Cortex of kidney (tissue), 1 donor: ENCODE results near the gene FMN1.

Experiments
- DNase-seq: peaks from one replicate; lab custom pipeline; 2025; lab: John Stamatoyannopoulos, UW

FMN1 gene

GRCh38 chr15:32879980-32880379 is 314.5 kb downstream of the FMN1 start:
- DNase-seq, result no peak

GRCh38 chr15:32878869-32879805 is 315.4 kb downstream of the FMN1 start:
- DNase-seq, result no peak

DNA sequence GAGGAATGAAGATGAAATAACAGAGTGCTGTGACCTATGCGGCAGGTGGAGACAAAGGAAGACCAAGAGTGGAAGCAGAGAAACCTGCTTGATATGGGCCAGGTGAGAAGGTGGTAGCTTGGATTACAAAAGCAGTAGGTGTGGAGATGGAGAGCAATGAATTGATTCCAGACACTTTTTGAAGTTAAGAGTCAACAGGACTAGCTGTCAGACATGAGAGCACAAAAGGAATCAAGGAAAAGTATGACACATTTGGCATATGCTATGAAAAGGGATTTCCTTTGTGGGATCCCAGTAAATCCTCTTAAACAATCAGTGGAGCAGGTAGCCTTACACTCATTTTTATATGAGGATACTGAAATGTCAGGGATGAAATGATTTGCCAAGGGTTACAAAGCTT is 316.2 kb downstream of the FMN1 start:
- DNase-seq, result no peak

DNA sequence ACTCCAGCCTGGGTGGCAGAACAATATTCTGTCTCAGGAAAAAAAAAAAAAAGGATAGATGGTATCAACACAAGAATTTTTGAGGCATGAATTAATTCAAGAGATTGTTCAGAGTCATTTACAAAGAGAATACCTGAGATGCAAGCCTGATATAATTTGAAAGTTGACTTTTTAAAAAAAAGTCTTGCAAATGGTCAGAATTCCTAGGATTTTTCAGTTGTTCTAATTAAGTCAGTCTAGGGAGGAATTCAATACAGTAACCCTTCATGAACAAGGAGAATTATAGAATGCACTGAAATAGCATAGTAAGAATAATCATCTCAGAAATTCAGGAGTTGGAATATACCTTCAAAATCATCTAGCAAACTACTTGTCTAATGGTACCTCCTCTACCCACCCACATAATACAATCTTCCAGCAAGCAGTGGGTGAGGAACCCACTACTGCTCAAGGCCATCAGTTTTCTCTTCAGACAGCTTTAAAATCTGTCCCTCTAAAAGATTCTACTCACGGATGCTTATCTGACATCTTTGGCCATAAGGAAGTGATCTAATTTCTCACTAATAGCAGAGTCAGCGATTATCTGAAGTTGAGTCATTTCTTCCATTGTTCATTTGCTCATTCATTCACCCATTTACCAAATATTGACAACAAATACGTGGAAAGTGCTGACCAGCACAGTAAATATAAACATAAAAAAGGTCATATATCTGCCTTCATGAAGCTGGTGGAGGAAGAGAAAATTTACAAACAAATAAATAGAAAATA is 317.1 kb downstream of the FMN1 start:
- DNase-seq, result no peak

GRCh38 chr15:32873284-32874114 is 321.0 kb downstream of the FMN1 start:
- no peak for DNase-seq

DNA sequence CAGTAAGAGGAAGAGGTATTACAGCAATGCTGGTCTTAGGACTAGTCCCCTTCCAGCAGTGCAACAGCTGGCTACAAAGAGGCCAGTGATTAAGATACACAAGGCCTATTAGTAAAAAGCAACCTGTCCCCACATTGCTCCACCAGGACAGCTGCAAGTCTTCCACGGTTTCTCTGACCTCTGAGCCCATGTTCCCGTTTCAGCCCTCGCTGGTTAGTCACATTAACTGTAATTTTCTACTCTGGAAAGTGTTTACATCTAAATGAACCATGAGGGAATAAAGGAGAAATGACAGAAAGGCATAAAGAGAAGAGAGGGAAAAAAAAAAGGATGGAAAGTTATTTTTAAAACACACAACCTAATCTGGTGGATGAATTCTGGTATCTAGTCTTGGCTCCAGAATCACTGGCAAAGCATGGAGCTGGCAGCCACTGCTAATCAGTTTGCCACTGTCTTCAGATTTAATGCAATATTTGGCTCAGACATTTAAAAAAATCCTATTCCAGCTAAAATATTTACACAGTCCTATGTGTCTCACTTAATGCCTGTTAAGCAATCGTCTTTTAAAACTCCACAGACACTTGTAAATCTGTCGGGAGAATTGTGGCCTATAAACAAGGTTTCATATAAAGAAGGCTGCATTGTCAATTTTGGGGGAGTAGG is 321.8 kb downstream of the FMN1 start:
- no peak for DNase-seq

DNA sequence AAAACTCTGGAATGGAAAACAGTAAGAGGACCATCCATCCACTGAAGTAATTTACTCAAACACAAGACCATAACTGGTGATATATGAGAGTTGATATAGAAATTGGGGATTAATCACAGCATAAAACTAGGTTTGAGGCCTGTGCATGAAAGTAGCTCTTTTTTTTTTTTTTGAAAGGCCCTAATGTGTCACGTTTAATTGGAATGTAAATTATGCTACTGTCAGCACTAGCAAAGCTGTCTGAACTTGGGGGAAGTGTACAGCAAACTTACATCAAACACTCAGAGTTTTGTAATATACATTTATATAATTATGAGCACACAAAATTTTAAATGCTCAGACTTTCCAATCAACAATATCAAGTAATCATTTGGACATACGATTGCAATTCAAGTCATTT is 322.6 kb downstream of the FMN1 start:
- DNase-seq, result no peak

DNA sequence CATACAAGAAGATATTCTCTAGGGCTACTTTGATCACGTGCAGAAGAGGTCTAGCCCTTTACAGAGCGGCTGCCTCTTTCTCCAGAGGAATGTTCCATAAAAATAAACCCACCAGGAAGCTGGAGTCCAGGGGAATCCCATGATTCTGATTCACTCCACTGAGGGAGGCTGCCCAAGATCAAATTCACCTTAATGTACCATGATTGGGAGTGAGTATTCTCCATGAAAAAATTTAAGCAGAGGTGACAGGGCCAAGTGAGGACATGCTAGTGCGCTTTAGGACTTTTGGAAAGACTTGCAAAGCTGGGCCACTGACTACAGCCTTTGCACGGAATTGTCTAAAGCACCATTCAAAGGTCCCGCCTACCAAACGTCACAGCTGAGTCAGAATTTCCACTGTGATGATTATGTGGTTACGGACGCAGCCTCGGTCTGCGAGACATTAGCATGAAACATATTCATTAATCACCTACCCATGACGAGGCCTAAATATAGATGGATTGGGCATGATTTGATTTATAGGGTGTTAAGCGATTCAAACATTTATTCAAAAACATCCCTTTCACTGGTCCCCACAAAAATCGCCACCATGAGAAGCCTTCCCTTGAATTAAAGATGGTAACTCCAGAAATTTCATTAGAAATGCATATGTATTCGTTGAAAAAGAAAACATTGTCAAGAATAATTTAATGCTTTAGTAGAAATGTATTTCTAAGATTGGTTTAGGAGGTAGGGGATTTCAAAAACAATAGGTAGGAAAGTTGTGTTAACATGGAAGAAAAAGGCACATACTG is 324.1 kb downstream of the FMN1 start:
- no peak for DNase-seq

DNA sequence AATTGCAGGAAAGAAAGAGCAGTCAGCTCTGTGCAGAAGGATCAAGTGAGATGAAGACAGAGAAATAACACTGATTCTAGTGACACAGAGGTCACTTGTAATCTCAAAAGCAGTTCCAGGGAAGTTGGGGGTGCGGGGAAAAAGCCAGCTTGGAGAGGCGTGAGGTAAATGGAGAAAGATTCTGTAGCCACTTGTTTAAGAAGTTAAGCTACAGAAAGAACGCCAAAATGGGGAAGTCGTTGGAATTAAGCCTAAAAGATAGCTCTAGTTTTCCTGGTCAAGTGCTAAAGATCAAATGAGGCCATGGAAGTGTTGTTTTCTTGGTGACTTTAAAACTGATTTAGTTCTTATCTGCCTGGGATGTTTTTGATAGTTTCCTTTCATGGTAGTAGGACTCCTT is 324.7 kb downstream of the FMN1 start:
- no peak for DNase-seq

- DNase-seq, result no peak
These were observed 327.2 kb downstream of the FMN1 start for GRCh38 chr15:32867313-32867626.

GRCh38 chr15:32866454-32867312 is 327.8 kb downstream of the FMN1 start:
- no peak for DNase-seq

DNA sequence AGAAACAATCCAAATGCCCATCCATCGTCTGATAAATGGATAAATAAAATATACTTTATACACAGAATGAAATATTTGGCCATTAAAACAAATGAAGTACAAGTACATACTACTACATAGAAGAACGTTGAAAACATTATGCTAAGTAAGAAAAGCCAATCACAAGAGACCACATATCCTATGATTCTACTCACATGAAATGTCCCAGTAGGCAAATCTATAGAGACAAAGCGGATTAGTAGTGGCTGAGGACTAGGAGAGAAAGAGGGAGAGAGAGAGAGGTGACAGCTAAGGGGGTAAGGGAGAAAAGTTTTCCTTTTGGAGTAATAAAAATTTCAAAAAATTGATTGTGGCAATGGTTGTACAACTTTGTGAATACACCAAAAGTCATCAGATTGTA is 329.7 kb downstream of the FMN1 start:
- DNase-seq, result no peak

GRCh38 chr15:32864051-32864450 is 330.5 kb downstream of the FMN1 start:
- no peak for DNase-seq

- no peak for DNase-seq
These were observed 332.8 kb downstream of the FMN1 start for GRCh38 chr15:32861761-32862160.

- DNase-seq, result no peak
These were observed 333.3 kb downstream of the FMN1 start for GRCh38 chr15:32861174-32861573.

DNA sequence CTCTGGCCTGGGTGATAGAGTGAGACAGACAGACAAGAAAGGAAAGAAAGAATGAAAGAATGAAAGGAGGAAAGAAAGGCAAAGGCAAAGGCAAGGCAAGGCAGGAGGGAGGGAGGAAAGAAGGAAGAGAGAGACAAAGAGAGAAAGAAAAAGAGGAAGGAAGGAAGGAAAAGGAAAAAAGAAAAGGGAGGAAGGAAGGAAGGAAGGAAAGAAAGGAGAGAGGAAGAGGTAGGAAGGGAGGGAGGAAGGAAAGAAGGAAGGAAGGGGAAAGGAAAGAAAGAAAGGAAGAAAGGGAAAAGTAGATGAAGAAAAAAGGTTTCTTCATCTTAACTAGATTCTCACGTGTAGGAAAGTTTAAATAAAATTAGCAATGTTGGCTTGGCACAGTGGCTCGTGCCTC is 334.5 kb downstream of the FMN1 start:
- no peak for DNase-seq

DNA sequence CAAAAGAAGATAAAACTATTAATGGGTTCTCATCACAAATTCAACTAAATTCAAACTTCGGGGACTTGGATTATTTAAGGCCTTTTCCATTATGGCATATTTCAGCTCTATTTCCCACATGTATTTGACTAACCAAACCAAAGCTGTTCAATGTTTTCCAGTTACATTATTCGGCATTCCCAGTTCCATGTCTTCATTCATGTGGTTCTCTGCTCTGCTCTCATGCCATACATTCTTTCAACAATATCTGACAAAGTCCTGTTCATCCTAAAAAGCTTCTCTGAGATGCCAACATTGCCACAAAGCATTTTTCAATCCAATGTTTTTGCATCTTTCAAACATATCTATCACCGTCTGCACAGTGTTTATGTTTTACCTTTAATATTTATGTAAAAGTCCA is 335.3 kb downstream of the FMN1 start:
- no peak for DNase-seq

GRCh38 chr15:32857732-32858131 is 336.8 kb downstream of the FMN1 start:
- no peak for DNase-seq

GRCh38 chr15:32856753-32857152 is 337.8 kb downstream of the FMN1 start:
- no peak for DNase-seq

- no peak for DNase-seq
These were observed 338.6 kb downstream of the FMN1 start for GRCh38 chr15:32855942-32856341.
